Stimulated activated CD8-positive, alpha-beta memory T cell treated with anti-CD3 and anti-CD28 coated beads, Interleukin-7, amount 100 ng/mL, for 48 hours (primary cell): Measurements from ENCODE around the gene FST.

Experiments
- DNase-seq, 2 donors: peaks; one replicate each; pipeline ENCODE4 v3.0.0-alpha.2; 2020; ENCODE audit warnings: low read depth in 1 of 2; ENCODE audit errors: extremely low read depth in 1 of 2

FST gene

DNA sequence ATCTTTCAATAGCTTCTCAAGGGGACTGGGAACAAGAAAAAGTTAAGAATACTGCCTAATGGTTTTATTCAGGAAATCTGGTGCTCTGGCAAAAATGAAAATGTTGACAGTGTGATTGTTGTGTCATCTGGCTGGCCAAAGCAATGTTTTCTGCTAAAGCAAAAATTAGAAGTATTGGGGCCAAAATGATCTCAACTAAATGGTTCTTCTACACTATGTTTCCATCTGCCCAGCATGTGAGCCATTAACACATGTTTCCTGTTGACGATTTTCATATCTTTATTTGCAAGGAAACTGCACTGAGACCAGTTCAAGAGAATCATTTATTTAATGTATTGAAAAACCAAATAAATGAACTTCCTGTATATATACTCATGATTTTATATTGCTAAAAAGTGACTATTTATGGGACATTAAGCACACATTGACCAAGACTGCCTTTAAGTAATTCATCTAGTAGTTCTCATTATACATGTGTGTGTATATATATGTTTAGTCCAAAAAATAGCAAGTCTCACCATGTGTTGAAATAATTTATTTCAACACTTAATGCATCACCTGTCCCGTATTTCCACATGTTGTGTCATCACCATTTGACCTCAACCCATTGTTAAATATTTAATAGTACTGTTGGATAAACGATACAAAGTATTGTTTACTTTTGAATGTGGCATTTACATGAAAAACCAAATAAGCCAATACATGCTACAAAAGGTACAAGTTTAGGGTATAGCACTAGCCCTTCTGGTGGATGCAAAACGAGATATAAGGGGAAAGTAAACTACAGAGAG, 7.5 kb upstream of the FST start:
- DNase-seq = no peak

DNA sequence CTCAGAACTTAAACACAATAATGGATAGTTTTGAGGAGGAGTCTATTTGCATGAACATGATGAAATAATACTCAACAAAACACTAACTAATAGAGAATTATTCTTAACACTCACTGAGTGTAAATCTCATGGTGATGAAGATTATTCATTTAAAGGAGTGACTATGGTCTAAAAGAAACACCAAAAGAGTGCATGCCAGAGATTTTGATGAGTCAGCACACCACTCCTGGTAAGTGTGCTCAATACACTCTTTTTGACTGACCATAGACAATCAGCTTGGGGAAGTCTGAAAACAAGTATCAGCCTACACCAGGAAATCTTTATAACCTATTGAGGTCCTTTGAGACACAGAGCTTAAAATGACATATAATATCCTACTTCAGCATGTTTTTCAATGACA, 6.8 kb upstream of the FST start:
- no peak for DNase-seq

DNA sequence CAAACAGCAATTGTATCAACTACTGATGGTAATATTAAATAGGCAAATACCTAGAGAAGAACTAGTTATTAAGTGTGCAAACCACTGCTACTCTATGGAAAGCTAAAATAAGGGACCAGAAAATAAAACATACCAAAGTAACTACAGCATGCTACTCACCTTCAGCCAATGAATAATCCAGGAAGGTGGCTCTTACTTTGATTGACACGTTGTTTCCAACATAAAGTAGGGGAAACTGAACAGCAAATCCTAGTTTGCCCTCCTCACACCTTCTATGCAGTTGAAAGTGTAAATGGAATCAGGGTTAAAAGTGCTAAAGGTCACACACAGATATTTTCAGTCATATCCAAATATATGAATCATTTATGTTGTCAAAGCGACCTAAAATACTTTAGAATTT, 5.1 kb upstream of the FST start:
- no peak for DNase-seq

DNA sequence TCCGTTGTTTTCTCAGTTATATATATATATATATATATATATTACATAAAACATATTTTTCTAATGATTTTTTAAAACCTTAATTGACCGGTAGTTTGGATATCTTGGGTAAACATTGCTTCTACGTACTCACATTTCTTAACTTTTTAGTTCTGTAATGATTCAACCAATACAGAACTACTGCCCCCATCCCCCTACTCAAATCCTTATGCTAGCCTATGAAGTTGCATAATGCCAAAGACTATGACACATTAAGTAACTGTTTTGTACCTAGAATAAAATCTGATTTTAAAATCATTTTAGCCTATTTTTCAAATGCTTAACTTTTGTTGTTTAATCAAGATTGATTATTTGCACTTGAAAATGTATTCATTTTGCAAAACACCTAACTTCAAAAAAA, 4.4 kb upstream of the FST start:
- DNase-seq = no peak

DNA sequence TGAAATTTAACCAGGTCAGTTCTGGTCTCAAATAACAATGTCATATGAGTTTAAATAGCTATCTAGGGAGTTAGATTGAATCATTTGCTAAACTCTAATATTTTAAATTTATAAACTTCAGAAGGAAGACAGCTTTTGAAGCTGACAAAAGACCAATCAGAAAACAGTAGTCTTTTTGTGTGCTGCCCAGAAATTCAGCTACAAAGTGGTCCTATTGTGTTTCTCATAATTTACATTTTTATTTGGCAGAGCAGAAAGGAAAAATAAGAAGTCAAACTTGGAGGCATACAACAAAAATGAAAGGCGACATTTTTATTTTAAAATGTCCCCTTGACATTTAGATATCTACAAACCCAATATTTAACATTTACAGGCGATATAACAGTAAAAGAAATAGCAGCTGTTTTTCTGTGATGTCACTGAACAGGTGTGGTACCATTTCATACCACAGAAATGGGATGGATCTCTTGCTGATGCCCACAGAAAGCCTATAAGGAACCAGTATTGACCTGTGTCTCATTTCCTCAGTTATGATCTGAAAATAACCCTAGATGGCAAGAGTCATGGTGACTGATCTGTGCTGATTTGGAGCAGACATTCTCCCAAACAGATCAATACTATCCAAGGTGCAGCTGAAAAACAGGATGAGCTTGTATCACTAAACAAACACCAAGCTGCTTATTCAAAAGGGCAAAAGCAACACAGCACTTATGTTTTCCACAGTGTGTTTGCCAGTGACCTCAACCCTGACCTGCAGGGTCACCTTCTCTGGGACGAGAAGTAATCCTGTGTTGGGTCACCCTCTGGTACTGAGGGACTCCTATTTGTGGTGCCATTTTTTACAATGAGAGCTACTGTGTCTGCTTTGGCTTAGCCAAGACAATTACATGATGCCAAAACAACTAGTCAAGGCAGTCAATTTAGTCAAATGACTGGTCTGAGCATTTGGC, 3.6 kb upstream of the FST start:
- DNase-seq = no peak

DNA sequence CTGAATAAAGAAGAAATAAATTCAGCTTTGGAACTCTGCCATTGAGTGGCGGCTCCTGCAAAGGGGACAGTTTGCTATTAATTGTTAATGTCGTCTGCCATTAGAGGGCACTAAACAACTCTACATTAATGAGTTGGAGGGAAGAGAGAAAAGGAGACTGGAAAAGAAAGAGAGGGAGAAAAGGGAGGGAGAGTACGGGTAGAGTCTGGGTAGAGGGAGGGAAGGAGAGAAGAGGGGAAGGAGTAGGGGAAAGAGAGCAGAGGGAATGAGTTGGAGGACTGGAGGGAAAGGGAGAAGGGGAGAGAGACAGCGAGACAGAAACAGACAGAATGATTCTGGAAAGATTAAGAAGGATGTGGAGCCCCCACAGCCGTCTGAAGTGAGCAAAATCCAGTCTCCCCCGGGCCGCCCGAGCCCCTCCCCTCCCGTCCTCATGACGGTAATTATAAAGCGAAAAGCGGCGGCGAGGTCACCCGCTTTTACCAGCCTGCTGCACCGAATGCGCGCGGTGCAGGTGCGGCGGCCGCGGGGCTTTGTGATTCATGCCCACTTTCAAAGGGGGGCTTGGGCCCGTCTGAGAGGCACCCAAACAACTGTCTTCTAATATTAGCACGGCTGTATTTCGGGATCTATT, 1.9 kb upstream of the FST start:
- DNase-seq = no peak

DNA sequence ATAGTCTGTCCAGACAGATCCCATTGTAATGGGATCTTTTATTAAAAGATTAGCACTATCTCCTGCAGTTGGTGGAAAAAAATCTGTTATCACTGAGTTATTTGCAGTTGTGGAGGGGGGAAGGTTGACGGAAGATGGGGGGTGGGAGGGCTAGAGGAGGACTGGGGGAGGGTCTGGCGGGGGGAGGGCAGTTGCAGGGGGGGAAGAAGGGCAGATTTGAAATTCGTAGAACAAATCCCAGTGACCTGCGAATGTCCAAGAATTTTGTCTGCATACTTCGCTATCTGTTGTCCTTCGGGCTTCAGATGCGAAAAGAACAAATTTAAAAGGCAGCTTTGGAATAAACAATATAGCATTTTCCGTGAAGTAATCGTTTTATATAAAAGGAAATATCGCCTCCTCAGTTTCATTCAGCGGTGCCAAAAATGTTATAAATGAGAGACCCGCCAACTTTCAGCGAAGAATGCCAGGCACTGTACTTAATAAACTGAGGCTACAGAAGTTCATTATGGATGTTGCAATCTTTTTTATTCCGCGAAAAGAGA, 1.3 kb upstream of the FST start:
- no peak for DNase-seq

DNA sequence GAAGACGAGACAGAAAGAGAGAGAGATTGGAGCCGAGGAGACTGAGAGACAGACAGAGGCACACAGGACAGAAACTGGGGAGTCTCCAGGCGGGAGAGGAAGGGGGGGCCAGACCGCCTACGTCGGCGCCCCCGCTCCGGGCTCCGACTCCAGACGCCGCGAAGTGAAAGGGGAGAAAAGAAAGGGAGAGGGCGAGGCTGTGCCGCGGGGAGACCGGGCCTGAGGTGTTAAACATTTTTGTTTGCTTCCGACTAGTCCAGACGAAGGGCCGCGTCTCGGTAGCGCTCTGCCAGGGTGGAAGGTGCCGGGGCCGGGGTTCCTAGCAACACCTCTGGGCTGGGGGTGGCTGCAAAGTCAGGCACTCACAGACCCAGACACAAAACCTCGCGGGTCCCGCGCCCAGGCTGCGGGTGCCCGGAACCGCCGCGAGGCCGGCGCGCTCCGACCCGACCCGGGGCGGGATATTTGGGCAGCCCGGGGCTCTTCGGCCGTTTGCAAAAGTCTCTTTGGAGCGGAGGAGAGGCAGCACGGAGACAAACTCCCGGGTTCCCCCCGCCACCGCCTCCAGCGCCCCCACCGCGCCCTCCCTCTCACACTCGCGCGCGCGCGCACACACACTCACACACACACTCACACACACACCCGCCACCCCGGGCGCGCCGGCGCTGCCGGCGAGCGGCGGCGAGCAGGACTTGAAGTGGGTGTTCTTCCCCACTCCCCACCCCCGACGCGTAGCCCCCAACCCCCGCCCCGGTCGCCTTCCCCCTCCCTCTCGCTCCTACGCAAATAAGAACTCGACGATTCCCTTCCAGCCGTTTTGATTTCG, 626 bp upstream of the FST start:
- no peak for DNase-seq

DNA sequence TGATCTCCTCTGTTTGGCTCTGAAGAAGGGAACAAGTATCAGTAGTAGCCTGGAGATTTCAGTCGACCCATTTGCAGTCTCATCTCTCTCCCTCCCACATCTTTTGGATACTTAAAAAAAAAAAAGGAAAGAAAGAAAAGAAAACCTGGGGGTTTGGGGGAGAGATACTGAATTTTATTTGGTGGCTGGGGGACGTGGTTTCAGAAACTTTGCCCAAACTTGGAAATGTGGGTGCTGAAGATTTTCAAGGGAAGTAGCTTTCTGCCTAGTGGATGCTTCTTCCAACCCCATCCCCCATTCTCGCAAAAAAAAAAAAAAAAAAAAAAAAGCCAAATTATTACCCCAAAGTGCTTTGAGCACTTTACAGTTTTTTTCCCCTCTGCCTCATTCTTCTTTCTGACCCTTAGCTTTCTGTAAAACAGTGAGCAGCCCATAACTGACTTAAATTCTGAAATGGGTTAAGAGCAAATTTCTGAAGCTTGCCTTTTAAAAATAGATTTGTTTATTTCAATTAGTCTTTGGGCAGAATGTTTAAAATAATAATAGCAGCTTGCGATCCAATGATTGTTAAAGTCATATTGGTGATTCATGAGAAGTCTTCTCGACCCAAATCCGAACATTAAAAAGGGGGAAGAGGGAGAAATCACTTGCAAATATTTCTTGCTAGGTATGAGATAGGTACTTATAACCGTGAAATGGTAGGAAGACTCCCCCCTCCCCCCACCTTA, 894 bp downstream of the FST start:
- DNase-seq = no peak

DNA sequence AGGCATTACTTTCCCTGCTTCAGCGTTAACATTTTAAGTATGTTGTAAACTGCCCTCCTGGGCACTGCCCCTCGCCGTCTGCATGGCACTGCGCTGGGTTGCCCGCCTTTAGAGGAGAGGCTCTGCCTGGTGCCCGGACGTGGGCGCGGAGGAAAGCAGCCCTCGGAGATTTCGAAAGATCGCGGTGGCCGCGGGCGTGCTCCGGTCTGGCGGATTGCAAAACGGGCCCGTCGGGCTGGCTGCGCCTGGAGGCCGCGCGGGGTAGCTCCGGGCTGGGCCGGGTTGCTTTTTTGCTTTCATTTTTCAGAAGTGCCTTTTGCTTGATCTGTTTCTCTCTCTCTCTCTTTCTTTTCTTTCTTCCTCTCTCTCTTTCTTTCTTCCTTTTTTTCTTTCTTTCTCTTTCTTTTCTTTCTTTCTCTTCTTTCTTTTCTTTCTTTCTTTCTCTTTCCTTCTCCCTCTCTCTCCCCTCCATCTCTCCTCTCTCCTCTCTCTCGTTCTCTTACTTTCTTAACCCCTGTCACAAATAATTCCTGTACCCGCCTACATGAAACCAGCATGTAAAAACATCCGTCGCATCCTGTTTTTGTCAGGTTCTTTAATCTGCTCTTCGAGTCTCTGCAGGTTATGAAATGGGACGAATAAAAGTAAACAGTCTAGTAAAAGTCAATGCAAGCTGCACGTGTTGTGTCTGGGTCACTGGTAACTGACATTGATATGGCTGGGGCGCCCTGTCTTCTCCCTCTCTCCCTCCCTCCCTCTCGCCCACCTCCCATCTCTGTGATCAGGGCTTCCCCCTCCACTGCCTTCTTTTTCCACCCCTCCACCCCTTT, 1.7 kb downstream of the FST start:
- DNase-seq = peak; percentile 43 to 49

DNA sequence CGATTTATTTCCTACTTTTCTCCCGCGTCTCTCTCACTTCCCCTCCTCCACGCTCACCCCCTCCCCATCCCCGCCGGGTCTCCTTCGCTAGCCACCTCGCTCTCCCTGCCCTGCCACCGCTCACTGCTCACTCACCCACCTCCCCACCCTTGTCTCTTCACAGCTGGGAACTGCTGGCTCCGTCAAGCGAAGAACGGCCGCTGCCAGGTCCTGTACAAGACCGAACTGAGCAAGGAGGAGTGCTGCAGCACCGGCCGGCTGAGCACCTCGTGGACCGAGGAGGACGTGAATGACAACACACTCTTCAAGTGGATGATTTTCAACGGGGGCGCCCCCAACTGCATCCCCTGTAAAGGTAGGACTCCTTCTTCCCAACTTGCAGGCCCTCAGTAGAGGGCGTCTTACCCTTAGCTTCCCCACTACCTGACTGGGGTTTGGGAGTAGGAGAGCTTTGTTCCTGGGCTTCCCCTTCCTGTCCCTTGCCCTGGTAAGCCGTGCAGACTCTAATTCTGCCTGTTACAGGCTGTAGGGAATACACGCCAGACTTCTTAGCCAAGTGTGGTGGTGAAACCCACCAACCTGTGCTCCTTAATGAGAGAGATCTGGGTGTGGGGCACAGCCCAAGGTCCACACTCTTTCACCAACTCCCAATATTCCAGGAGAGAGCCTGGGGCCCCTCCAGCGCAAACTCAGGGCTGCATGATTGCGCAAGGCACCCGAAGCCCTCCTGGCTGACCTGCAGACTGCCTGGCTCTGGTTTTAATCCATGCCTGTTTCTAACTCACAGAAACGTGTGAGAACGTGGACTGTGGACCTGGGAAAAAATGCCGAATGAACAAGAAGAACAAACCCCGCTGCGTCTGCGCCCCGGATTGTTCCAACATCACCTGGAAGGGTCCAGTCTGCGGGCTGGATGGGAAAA, 2.5 kb downstream of the FST start:
- DNase-seq = no peak

DNA sequence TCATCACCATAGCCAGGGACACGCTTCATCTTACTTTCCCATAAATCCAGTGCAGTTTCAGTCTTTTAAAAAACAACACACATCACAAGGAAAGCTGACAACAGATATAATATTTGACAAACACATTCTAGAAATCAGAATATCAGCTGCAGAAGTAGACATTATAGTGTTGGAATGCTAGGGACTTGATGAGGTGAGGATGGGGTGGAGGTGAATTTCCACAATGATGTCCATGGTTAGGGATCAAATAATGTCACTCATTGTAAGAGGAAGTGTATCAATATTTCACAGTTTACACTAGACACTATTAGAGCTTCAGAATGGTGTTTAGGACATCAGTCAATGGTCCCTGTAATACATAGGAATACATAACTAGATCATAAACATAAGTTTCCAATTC, 7.0 kb downstream of the FST start:
- DNase-seq = no peak

DNA sequence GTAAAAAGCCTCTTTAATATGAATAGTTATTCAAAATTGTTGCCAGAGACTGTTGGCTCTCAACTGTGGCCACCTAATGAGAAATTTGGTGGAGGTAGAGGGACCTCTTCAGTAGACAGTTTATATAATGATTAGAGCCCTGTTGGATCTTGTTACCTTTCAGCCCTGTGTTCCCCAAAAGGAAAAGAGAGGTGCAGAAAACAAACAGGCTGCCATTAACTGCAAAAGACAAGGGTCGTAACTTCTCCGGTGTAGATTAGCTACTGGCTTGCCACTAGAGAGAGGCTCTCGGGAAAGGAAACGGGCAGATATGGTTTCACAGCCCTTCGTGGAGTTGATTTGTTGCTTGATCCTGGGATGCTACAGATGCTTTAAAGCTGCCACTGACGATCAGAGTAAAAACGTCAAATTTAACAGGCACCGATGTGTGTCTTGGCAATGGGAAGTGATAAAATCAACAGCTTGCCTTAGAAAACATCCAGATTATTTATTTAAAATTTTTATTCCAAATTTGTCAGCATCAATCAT, 7.8 kb downstream of the FST start:
- no peak for DNase-seq

DNA sequence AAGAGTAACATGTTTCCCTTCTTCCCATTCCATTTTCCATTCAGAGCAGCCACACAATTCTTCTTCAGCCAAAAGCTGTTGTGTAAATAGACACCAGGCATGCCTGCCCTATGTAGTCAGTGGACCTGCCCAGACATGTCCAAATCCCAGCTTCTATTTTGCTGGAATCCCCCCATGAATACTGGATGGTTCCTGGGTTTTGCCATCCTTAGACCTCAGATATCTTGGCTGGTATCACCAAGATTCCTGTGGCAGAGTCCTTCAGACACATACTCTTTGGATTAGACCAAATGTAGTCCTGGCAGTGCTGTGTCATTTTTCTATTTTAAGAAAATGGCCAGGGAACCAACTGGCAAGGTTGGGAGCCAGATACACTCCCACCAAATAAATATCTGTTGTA, 10.3 kb downstream of the FST start:
- DNase-seq = no peak

DNA sequence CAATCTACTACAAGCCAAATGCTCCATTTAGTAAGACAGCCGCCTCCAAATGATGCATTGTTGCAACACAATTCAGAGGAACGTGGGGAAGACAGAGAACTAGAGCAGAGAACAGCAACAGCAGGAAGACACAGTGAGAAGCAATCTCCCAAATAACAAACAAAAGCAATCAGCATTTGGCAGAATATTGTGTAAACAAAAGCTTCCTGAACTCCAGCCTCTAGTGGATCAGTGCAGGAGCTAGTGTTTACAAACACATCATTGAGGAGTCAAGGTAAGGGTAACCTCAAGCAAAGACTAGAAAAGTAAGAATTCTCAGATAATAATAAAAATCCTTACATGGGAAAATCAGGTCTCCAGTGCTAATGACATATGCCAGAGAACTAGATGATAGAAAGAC, 20.6 kb downstream of the FST start:
- no peak for DNase-seq

DNA sequence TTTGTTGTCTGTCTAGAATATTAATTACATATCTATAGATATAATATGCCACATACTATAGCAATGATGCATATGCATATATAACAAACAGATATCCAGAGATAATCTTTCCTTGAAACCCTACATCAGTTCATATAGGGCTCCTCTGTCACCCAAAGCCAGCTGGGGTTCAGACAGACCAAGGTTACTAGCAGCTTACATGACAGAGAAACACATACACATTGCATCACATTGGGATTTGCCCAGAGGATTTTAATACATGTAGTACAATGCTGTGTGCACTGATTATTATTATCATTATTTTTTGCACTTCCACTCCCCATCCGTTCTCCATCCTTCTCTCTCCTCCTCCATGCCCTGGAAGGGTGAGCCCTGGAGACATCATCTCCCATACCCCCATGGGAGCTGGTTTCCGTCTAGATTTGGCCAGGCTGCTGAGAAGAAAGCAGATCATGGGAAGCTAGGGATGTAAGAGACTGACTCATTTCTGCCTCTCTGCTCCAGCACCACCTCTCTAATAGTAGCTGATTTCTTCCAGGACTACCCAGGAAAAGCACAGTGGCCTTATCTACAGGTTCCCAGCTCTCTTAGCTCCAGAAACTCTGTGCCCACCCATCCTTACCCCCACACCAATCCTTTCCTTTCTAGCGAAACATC, 23.3 kb downstream of the FST start:
- DNase-seq = no peak

DNA sequence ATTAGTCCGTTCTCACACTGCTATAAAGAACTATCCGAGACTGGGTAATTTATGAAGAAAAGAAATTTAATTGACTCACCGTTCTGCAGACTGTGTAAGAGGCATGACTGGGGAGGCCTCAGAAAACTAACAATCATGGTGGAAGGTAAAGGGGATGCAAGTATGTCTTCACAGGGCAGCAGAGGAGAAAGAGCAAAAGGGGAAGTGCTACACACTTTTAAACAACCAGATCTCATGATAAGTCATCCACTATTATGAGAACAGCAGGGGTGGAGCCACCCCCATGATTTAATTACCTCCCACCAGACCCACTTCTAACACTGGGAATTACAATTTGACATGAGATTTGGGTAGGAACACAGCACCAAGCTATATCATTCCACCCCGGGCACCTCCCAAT, 26.6 kb downstream of the FST start:
- no peak for DNase-seq
